Esophagus muscularis mucosa (tissue), 3 donors: ENCODE data around the gene SPATS2.

ENCODE experiments used
- POLR2A ChIP-seq: fragments of 450-650 bp; IDR thresholded peaks from one replicate; pipeline ENCODE4 v1.6.1; 2017; ENCODE audit warnings: antibody characterized with exemption, moderate library complexity, mild to moderate bottlenecking, low read depth
- POLR2AphosphoS5 ChIP-seq, 2 donors: sonication (generic); formaldehyde crosslinking; IDR thresholded peaks; one replicate each; pipeline ENCODE4 v1.6.1; 2017; ENCODE audit warnings: antibody characterized with exemption in 2 of 2
- TF ChIP-seq, protein P1 (sequence below), 3 experiments: fragments of 200-600 bp in 2 of 3; fragments of 450-650 bp in 1 of 3; sonication (generic) in 2 of 3; IDR thresholded peaks; one replicate each; pipeline ENCODE4 v1.5.1; 2017 to 2019; ENCODE audit warnings: antibody characterized with exemption in 3 of 3, mild to moderate bottlenecking in 2 of 3, moderate library complexity in 1 of 3

DNA sequence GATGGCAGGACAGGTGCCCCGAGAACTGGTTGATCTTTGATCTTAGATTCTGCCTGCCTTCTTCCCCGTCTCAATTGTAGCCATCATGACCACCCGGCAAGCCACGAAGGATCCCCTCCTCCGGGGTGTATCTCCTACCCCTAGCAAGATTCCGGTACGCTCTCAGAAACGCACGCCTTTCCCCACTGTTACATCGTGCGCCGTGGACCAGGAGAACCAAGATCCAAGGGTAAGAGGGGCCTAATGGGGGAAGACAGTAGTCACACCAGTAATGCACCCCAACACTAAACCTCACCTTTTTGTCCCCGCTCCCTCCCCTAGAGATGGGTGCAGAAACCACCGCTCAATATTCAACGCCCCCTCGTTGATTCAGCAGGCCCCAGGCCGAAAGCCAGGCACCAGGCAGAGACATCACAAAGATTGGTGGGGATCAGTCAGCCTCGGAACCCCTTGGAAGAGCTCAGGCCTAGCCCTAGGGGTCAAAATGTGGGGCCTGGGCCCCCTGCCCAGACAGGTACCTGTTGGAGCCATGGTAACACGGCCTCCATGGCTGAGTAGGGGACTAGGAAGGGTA, 43.7 kb upstream of the SPATS2 start:
- TF ChIP-seq, protein P1, sequence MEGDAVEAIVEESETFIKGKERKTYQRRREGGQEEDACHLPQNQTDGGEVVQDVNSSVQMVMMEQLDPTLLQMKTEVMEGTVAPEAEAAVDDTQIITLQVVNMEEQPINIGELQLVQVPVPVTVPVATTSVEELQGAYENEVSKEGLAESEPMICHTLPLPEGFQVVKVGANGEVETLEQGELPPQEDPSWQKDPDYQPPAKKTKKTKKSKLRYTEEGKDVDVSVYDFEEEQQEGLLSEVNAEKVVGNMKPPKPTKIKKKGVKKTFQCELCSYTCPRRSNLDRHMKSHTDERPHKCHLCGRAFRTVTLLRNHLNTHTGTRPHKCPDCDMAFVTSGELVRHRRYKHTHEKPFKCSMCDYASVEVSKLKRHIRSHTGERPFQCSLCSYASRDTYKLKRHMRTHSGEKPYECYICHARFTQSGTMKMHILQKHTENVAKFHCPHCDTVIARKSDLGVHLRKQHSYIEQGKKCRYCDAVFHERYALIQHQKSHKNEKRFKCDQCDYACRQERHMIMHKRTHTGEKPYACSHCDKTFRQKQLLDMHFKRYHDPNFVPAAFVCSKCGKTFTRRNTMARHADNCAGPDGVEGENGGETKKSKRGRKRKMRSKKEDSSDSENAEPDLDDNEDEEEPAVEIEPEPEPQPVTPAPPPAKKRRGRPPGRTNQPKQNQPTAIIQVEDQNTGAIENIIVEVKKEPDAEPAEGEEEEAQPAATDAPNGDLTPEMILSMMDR (IDR thresholded peaks at IDR 0.05) = no peak
- TF ChIP-seq POLR2A (no peak), POLR2AphosphoS5 (IDR thresholded peaks at IDR 0.05) (no peak)
